Astrocyte (in vitro differentiated cells and primary cell): ENCODE results near the gene CCS.

Experiments
- CTCF ChIP-seq: IDR thresholded peaks from 2 replicates; pipeline ENCODE4 v1.5.1; 2011; ENCODE audit warnings: low read depth, mild to moderate bottlenecking, inconsistent platforms, low read length, moderate library complexity; ENCODE audit not compliant: insufficient read depth
- EZH2 ChIP-seq: IDR thresholded peaks from 2 replicates; pipeline ENCODE4 v1.6.1; 2012; ENCODE audit warnings: mild to moderate bottlenecking, low read length, inconsistent platforms; ENCODE audit not compliant: insufficient read depth

- TF ChIP-seq CTCF (no peak), EZH2 (no peak)
Observed at GRCh38 chr11:66570850-66571180, 22.2 kb upstream of the CCS start.
